GM19193 (cell line): ENCODE measurements around the gene FAM25A.

Experiments used
- POLR2A ChIP-seq: IDR thresholded peaks from 4 replicates; pipeline ENCODE4 v1.6.1; 2011; ENCODE audit not compliant: insufficient read depth, insufficient read length; ENCODE audit errors: extremely low read depth

Gene FAM25A

DNA sequence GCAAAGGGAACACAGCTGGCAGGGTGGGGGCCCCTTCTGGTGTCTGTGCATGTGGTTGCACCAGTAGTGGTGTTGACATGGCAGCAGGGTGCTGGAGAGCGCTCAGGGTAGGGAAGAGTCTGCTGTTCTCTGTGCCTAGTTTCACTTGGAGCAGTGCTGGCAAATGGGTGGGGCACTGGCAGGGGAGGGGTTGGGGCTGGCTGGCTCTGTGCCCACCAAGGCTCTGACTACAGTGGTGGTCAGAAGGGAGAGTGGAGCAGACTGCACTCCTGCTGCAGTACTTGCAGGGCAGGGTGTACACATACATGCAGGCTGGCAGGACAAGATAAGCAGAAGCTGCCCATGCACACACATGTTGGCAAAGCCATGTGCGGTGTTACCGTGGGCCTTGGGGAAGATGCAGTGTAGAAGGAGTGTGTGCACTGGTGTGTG, 18.2 kb downstream of the FAM25A start:
- TF ChIP-seq POLR2A: no peak

DNA sequence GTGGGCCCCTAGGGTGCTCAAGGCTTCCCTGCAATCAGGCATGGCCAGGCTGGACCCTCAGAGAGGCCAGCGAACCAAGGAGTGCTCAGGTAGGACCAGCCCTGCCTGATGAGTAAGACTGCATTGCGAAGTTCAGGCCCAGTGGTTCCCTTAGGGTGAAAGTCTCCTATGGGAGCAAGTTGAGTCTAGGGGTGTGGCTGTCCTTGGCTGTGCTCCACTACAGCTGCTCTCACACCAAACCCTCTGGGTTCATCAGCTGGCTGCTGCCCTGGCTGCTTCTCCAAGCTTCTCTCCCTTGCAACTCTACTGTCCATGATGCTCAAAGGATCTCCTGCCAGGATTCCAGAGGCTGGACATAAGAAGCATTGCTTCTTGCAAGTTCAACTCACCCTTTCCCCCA, 18.7 kb downstream of the FAM25A start:
- TF ChIP-seq POLR2A: no peak

DNA sequence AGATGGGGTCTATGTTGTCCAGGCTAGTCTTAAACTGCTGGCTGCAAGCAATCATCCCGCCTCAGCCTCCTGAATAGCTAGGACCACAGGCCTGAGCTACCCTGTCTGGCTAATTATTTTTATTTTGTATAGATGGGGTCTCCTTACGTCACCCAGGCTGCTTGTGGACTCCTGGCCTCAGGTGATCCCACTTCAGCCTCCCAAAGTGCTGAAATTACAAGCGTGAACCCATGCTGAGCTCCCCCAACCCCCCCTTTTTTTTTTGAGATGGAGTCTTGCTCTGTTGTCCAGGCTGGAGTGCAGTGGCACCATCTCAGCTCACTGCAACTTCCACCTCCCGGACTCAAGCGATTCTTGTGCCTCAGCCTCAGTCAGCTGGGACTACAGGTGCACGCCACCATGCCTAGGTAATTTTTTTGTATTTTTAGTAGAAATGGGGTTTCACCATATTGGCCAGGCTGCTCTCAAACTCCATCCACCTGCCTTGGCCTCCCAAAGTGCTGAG, 25.4 kb downstream of the FAM25A start:
- no peak for TF ChIP-seq POLR2A

DNA sequence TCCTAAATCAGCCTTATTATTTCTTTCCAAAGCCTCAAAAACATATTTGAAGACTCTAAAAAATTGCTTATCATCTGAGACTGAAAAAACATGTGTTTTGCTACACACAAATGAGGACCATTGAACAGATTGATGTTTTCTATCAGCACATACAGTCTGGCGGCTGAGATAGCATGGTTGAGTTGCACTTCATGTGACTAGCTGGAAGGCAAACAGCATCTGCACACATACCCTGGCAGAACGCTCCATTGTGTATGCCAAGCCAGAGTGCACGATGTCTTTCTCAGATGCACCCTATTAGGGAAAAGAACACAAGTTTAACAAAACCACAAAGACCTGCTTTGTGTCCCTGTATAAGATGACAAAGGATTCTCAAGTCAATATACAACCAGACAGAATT, 33.0 kb downstream of the FAM25A start:
- no peak for TF ChIP-seq POLR2A

DNA sequence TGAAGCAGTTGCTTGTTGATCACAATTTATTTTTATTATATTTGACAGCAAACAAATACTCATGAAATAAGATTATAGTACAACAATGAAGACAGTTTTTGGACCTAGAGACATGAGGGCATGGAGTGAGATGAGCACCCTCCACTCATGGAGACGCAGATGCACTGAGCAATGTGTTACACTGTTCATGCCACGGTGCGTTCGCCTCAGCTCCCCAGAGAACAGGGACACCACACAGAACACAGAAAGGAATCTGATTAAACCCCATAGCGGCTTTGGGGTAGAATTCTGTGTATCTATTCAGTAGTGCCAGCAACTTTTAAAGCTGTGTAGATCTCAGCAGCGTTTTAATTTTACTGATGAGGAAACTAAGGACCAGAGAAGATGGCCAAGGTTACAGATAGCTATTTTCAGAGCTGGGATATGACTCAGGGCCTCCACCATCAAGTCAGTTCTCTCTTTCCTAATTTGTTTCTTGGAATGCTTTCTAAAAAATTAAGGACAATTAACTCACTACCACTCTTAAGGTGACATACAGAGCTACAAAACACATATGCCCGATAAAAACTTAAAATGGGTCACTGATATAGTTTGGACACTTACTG, 33.6 kb downstream of the FAM25A start:
- no peak for TF ChIP-seq POLR2A

DNA sequence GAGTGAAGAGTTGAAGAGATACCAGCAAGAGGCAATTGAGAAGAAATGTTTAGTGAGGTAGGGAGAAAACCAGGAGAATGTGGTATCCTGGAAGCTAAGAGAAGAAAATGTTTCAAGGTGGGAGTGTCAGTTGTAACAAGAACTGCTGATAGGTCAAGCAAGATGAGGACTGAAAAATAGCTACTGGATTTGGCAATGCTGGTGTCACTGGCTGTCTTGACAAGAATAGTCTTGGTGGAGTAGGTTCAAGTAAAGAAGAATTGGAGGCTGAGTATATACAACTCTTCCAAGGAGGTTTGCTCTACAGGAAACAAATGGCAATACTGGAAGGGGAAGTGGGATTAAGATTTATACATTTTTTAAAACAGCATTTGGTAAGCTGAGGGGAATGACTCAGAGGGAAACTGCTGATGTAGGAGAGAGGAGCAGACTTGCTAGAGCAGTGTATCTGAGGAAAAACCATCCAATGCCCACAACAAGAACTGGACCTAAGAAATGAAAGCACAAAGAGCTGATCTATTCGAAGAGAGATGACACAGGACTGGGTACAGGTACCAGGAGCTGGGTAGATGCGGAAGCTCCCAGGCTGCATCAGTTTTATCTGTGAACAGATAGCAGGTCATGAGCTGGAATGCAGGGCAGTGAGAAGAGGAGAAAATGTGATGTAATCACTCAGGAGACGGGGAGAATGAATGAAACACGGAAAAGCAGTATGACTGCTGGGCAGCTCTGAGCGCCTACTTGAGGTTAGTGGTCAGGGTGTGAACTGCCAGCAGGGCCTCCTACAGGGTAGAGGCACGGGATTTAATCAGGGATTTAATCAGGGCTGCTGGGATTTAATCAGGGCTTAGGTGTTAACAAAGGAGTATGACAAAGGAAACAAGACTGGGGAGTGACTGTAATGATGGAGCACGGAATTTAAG, 34.5 kb downstream of the FAM25A start:
- TF ChIP-seq POLR2A: no peak

DNA sequence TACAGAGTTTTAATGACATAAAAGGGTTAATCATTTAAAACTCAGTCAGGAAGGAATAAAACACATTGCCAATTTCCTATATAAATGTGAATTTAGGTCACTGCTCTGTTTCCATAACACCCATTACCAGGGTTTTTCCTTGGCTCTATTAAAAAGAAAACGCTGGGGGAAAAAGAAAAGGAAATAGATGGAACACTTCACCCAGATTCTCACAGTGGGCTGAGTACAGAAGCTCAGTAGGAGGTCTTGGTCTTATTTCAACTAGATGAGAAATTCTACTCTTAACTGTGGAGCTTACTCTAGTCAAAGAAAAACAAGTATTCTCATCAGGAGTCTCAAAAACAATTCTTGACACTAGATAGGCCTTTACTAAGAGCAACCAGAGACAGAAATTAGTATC, 38.1 kb downstream of the FAM25A start:
- TF ChIP-seq POLR2A: no peak

DNA sequence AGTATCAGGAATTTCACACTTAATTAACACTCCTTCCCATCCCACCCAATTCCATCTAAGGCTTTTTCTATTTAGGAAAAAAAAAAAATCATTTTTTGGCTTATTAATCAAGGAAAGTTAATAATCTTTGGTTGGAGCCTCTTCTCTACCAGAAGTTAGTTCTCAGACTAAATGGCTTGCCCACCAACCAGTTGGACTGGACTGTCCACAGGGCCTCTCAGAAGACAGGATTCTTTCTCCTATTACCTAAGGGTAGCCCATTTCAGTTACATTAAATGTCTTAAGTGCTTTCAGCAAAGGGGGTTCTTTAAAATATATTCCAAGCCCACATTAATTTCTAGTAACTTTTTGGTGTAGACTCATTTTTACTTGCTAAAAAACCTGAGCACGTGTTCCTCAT, 39.3 kb downstream of the FAM25A start:
- TF ChIP-seq POLR2A: no peak

DNA sequence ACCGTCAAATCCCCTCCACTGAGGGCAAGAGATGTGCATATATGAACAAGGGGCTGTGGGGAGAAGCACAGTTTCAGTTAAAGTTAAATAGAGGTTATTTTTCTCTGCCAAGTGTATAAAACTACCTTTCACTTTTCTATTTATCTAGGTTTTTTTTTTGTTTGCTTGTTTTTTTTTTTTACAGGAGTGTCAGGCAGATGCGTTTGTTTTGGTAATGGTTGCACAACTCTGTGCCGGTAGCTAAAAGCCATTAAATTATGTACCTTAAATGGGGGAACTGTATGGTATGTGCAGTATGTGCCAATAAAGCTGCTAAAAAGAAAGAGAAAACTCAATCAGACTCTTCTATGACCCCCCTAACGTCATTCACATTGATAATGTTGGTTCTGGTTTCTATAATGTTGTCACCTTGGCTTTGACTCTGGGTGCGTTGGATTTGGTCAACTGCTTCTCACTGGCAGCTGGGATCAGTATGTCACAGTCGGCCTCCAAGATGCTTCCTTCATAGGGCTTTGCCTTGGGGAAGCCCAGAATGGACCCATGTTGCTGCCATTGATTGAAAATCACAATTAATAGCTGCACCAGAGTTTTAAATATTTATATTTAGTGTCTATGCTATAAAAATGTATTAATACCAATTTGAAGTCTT, 40.3 kb downstream of the FAM25A start:
- TF ChIP-seq POLR2A: no peak

DNA sequence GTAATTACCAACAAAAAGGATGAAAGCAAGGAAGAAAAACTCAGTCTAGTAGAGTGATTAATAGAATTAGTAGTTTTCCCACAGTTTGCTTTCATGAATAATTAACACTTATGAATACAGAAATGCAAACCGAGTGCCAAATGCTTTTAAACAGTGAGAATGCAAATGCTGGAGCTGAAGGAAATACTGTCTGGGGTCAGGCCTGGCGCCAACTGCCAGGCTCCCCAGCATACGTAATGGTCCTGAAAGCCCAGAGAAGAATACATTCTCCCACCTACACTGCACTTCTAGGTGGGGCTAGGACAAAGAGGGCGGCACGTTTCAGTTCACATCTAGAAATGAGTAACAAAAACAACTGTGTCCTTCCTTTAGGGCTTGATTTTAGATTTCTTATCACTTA, 44.6 kb downstream of the FAM25A start:
- TF ChIP-seq POLR2A: no peak

DNA sequence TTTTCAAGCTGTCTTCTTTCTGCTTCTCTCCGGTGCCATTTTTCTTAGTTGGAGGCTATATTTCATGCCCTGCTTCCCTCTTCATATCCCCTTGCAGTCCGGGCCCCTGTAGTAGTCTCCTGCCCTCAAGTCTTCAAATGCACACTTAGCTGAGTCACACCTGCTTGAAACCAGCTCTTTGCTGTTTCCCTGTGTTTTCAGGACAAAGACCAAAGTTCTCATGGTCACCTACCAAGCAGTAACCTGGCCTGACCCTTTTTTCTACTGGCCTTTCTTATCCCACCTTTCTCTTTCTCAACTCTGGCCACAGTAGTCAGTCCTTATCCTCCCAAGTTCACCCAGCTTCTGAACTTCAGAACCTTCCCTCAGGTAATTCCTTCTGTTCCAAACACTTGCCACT, 46.1 kb downstream of the FAM25A start:
- no peak for TF ChIP-seq POLR2A

DNA sequence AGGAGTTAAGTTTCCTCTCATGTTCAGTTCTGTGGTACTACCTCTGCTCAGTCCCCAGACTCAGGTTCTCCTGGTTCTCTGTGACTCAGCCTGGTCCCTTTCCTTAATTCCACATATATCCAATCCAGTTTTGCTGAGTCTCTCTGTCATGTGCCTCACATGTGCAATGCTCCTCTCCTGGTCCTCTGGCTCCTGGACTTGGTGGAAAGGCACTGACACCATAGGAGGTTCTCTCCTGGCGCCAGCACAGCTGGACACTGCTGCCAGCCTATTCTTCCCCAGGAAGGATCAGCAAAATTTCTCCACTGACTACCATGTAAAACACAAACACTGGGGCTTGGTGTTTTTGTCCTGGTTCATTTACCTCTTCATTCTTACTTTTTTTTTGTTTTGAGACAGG, 46.8 kb downstream of the FAM25A start:
- no peak for TF ChIP-seq POLR2A

DNA sequence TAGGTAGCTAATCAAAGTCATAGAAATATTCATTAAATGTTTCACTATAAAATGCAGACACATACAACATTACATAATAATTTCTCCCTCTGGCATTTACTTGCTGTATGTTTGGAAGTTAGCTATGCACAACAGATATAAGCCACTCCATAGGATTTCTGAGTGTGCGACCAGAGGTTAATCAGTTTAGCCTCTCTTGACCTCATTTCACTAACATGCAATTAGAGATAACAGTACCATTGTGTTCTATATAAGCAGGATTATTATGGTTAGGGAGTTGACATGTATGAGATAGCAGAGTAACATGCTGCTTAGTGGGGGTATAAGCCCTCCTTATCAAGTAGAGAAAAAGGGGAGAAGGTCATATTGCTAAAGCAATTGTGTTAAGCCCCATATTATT, 48.2 kb downstream of the FAM25A start:
- no peak for TF ChIP-seq POLR2A

DNA sequence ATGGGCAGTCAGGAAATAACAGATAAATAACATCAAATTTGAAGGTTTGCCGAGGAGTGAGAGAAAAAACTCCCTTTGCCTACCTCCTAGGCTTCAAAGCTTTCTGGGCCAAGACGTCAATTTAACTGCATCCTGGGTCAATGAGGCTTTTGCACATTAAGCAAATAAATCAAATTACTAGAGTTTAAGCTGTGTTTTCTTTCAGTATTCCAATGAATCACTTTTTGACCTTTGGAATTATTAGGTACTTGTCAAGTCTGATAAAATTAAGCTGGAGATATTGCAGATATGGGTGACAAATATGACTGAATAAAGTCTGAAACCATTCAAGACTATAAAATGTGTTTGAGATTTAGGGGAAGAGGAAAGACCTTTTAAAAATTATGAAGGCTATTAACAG, 52.4 kb downstream of the FAM25A start:
- no peak for TF ChIP-seq POLR2A
